Parathyroid adenoma (tissue), 2 donors: ENCODE data around the gene ADPRHL1.

Experiments used
- H2AFZ ChIP-seq: fragments of 300-600 bp; sonication (generic); one replicate; pipeline ENCODE4 v1.7.0; 2017; ENCODE audit warnings: antibody characterized with exemption, mild to moderate bottlenecking
- H3K27ac ChIP-seq: fragments of 300-600 bp; sonication (generic); one replicate; pipeline ENCODE4 v1.7.0; 2017
- H3K27me3 ChIP-seq: fragments of 300-600 bp; sonication (generic); one replicate; pipeline ENCODE4 v1.7.0; 2017; ENCODE audit warnings: low read length; ENCODE audit not compliant: control insufficient read depth, insufficient read depth
- H3K36me3 ChIP-seq: fragments of 300-600 bp; sonication (generic); one replicate; pipeline ENCODE4 v1.7.0; 2017; ENCODE audit warnings: low read length; ENCODE audit not compliant: control insufficient read depth, insufficient read depth
- H3K4me1 ChIP-seq: fragments of 300-600 bp; sonication (generic); one replicate; pipeline ENCODE4 v1.7.0; 2017; ENCODE audit warnings: control low read depth
- H3K4me2 ChIP-seq: fragments of 300-600 bp; sonication (generic); one replicate; pipeline ENCODE4 v1.7.0; 2017; ENCODE audit warnings: low read length
- H3K4me3 ChIP-seq: fragments of 300-600 bp; sonication (generic); one replicate; pipeline ENCODE4 v1.7.0; 2017; ENCODE audit warnings: low read depth, low read length
- H3K79me2 ChIP-seq: fragments of 300-600 bp; sonication (generic); one replicate; pipeline ENCODE4 v1.7.0; 2017; ENCODE audit warnings: control low read depth
- H3K9ac ChIP-seq: fragments of 300-600 bp; sonication (generic); one replicate; pipeline ENCODE4 v1.7.0; 2017; ENCODE audit warnings: mild to moderate bottlenecking
- H3K9me3 ChIP-seq: fragments of 300-600 bp; sonication (generic); one replicate; pipeline ENCODE4 v1.7.0; 2017; ENCODE audit warnings: low read length; ENCODE audit not compliant: control insufficient read depth
- TF ChIP-seq, protein P1 (sequence below): fragments of 300-600 bp; sonication (generic); IDR thresholded peaks from one replicate; pipeline ENCODE4 v1.7.0; 2017; ENCODE audit warnings: antibody characterized with exemption, mild to moderate bottlenecking
- donor health status: primary hyperparathyroidism.

Gene ADPRHL1

DNA sequence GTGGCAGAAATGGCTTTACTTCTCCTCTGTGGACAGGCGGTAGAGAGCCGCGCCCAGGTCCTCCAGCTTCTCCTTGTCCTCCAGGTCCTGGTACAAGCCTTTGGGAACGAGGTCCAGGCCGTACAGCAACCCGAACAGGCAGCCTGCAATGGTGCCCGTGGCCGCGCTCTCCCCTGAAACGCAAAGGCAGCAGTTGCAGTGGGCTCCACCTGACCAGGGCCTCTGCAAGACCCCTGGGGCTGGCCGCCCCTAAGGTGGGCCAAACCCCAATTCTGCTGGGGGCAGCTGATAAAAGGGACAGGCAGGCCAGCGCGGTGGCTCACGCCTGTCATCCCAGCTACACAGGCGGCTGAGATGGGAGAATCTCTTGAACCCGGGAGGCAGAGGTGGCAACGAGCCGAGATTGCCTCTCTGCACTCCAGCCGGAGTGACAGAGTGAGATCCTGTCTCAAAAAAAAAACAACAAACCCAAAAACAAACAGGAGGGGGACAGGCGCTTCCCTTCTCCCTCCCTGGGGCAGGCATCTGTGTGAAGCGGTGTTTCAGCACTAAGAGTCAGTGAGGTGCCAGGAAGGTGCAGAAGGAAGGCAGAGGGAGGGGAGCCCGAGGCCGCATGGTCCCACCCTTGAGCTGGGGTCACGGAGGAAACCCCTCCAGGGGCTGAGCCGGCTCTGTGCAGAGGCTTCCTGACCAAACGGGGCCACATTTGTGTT, 30.3 kb downstream of the ADPRHL1 start:
- TF ChIP-seq, protein P1, sequence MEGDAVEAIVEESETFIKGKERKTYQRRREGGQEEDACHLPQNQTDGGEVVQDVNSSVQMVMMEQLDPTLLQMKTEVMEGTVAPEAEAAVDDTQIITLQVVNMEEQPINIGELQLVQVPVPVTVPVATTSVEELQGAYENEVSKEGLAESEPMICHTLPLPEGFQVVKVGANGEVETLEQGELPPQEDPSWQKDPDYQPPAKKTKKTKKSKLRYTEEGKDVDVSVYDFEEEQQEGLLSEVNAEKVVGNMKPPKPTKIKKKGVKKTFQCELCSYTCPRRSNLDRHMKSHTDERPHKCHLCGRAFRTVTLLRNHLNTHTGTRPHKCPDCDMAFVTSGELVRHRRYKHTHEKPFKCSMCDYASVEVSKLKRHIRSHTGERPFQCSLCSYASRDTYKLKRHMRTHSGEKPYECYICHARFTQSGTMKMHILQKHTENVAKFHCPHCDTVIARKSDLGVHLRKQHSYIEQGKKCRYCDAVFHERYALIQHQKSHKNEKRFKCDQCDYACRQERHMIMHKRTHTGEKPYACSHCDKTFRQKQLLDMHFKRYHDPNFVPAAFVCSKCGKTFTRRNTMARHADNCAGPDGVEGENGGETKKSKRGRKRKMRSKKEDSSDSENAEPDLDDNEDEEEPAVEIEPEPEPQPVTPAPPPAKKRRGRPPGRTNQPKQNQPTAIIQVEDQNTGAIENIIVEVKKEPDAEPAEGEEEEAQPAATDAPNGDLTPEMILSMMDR: no peak
- H3K4me2 ChIP-seq: no peak overlapping the region
- no peaks in the 10 kb centered on the region for H3K4me1 ChIP-seq
- no peaks in the 10 kb centered on the region for H3K27me3 ChIP-seq
- H3K36me3 ChIP-seq: no peaks in the 10 kb centered on the region
- H3K9ac ChIP-seq: no peak overlapping the region
- no peak overlapping the region for H3K27ac ChIP-seq
- no peak overlapping the region for H3K4me3 ChIP-seq
- H3K9me3 ChIP-seq: no peaks in the 10 kb centered on the region
- no peak overlapping the region for H2AFZ ChIP-seq
- no peaks in the 10 kb centered on the region for H3K79me2 ChIP-seq

GRCh38 chr13:113421673-113422270, 31.5 kb downstream of the ADPRHL1 start:
- Histone ChIP-seq H3K79me2 (no peaks in the 10 kb centered on the region), H3K4me2 (no peak overlapping the region), H3K36me3 (no peaks in the 10 kb centered on the region), H3K27me3 (no peaks in the 10 kb centered on the region), H2AFZ (no peak overlapping the region), H3K4me3 (no peak overlapping the region), H3K27ac (no peak overlapping the region), H3K9ac (no peak overlapping the region), H3K9me3 (no peaks in the 10 kb centered on the region), H3K4me1 (no peaks in the 10 kb centered on the region)
- TF ChIP-seq, protein P1: no peak

GRCh38 chr13:113420833-113421600, 32.3 kb downstream of the ADPRHL1 start:
- H3K9ac ChIP-seq: no peak overlapping the region
- H3K9me3 ChIP-seq: no peaks in the 10 kb centered on the region
- H3K4me2 ChIP-seq: no peak overlapping the region
- H3K27ac ChIP-seq: no peak overlapping the region
- H3K36me3 ChIP-seq: no peaks in the 10 kb centered on the region
- no peaks in the 10 kb centered on the region for H3K4me1 ChIP-seq
- TF ChIP-seq, protein P1: no peak
- H3K79me2 ChIP-seq: no peaks in the 10 kb centered on the region
- no peak overlapping the region for H3K4me3 ChIP-seq
- no peak overlapping the region for H2AFZ ChIP-seq
- no peaks in the 10 kb centered on the region for H3K27me3 ChIP-seq

DNA sequence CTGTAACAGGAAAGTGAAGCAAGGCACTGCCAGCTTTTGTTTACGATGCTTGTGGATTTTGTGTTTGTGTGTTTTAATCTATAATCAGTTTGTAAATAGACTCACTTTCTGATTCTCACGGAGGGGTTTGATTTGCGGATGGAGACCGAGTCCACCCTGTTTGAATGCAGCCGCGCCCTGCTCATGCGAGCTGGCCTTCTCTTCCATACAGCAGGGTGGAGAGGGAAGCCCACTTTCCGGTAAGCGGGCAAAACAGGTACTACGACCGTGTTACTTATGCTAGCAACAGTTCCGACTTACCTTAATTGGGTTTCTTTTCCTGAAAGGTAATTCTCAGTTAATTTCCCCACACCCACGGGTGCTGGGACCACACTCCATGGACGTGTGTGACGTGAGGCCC, 33.1 kb downstream of the ADPRHL1 start:
- Histone ChIP-seq H3K9ac (no peak overlapping the region), H3K27me3 (no peaks in the 10 kb centered on the region), H3K4me3 (no peak overlapping the region), H3K36me3 (no peaks in the 10 kb centered on the region), H3K27ac (no peak overlapping the region), H3K79me2 (no peaks in the 10 kb centered on the region), H2AFZ (no peak overlapping the region), H3K9me3 (no peaks in the 10 kb centered on the region), H3K4me2 (no peak overlapping the region), H3K4me1 (no peaks in the 10 kb centered on the region)
- TF ChIP-seq, protein P1: no peak
